ENCODE measurements around the gene IL22RA1.

DNA sequence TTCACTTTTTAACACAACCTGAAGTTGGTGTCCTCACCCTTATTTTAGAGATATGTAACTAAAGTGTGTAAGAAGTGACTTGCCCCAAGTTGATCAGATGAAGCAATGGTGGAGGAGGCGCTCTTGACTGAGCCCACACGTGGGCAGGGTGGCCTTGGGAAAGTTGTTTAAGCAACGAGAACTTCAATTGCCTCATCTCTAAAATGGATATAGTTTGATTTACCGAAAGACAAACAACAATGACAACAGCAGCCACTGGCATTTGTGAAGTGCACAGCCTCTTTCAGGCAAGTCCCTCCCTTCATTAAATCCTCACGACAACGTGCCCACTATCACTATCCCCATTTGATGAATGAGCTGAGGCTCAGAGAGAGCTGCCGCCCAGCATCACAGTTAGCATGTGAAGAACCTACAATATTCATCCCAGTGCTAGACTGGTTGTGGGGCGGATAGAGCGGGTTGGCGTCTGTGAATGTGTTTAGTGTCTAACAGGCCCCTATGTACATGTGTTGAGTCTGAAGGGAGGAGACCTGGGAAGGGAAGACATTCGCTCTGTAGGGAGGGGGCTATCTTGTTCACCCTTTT, 3.0 kb downstream of the IL22RA1 start:
- no peak for TF ChIP-seq EZH2 (IDR thresholded peaks at IDR 0.05; ENCODE audit: insufficient read depth, low read length)
- TF ChIP-seq, protein P1, sequence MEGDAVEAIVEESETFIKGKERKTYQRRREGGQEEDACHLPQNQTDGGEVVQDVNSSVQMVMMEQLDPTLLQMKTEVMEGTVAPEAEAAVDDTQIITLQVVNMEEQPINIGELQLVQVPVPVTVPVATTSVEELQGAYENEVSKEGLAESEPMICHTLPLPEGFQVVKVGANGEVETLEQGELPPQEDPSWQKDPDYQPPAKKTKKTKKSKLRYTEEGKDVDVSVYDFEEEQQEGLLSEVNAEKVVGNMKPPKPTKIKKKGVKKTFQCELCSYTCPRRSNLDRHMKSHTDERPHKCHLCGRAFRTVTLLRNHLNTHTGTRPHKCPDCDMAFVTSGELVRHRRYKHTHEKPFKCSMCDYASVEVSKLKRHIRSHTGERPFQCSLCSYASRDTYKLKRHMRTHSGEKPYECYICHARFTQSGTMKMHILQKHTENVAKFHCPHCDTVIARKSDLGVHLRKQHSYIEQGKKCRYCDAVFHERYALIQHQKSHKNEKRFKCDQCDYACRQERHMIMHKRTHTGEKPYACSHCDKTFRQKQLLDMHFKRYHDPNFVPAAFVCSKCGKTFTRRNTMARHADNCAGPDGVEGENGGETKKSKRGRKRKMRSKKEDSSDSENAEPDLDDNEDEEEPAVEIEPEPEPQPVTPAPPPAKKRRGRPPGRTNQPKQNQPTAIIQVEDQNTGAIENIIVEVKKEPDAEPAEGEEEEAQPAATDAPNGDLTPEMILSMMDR (IDR thresholded peaks at IDR 0.05; ENCODE audit: insufficient read depth, low read depth, low read length) = no peak

Data from astrocyte (in vitro differentiated cells and primary cell).